Measurements from ENCODE around the gene RCBTB1.

- TF ChIP-seq CTCF (IDR thresholded peaks at IDR 0.05): no peak
- no peak for TF ChIP-seq POLR2A (IDR thresholded peaks at IDR 0.05)
Observed at GRCh38 chr13:49543656-49544055, 41.7 kb downstream of the RCBTB1 start.

Data from body of pancreas (tissue), 4 donors.